ENCODE results near the gene HES4. TPM values are rescaled to one million over a fixed set of nuclear protein-coding genes. Genes with fewer than 3 reads are reported as not detected.

Gene HES4
- total and polyA plus RNA-seq, 7 donors, result 1.2 to 65.1 (median 25.0) TPM

GRCh38 chr1:960363-961131, 39.4 kb downstream of the HES4 start, which contains the start of gene KLHL17:
TSS of gene KLHL17 (plus strand) at chr1:960584. CDS start at chr1:960694, 110 bp downstream.
- Histone ChIP-seq H3K9me3 (no peaks in the 10 kb centered on the region), H3K27ac (peak within 1 kb of the TSS in 2 of 4 donors; percentile 53 to 64), H3K4me1 (peaks cover 0 to 48% (median 38%) of the 10 kb centered on the region in 4 donors), H3K4me3 (peak within 1 kb of the TSS; percentile 54 to 100 (median 86)), H3K27me3 (no peaks in the 10 kb centered on the region), H3K36me3 (peaks cover 10 to 29% (median 14%) of the 10 kb centered on the region in 4 donors)
- intact Hi-C loops (cut with DNase I), result no loop called here
- TF ChIP-seq CTCF (IDR thresholded peaks at IDR 0.05), result no peak
- TF ChIP-seq POLR2AphosphoS5 (IDR thresholded peaks at IDR 0.05), result no peak
- TF ChIP-seq POLR2A (IDR thresholded peaks at IDR 0.05), result no peak
- TF ChIP-seq EP300 (IDR thresholded peaks at IDR 0.05), result no peak
- 1% methylated on average over 109 of the region's 109 CpGs for WGBS, 2 donors
- no peak for DNase-seq

- H3K36me3 ChIP-seq, result peaks cover 15 to 36% (median 17%) of the 10 kb centered on the region in 4 donors
- no peak for DNase-seq
- peaks cover 0 to 48% (median 38%) of the 10 kb centered on the region in 4 donors for H3K4me1 ChIP-seq
- peak overlapping the region in 2 of 4 donors; percentile 53 to 64 for H3K27ac ChIP-seq
- H3K9me3 ChIP-seq, result no peaks in the 10 kb centered on the region
- TF ChIP-seq POLR2A (IDR thresholded peaks at IDR 0.05) (no peak), POLR2AphosphoS5 (IDR thresholded peaks at IDR 0.05) (no peak), CTCF (IDR thresholded peaks at IDR 0.05) (no peak), EP300 (IDR thresholded peaks at IDR 0.05) (no peak)
- 28 to 36% methylated on average over 57 of the region's 57 CpGs for WGBS, 2 donors
- peak overlapping the region; percentile 54 to 100 (median 86) for H3K4me3 ChIP-seq
- intact Hi-C loops (cut with DNase I), result loop anchor here (1.0 to 5.0 kb wide), 2 partner anchors 41 to 53 kb away; no protein-coding TSS in a partner anchor
- no peaks in the 10 kb centered on the region for H3K27me3 ChIP-seq
Measured at GRCh38 chr1:959731-960362, 40.0 kb downstream of the HES4 start.

GRCh38 chr1:958823-959730, 40.8 kb downstream of the HES4 start, which contains the start of gene NOC2L:
TSS of gene NOC2L (minus strand) at chr1:959256. CDS start at chr1:959240, 16 bp downstream.
- TF ChIP-seq POLR2A (IDR thresholded peaks at IDR 0.05) (peak in 1 of 2 donors; percentile 51), POLR2AphosphoS5 (IDR thresholded peaks at IDR 0.05) (peak; percentile 59 to 75 (median 67)), EP300 (IDR thresholded peaks at IDR 0.05) (no peak)
- peaks cover 22 to 44% (median 24%) of the 10 kb centered on the region in 4 donors for H3K36me3 ChIP-seq
- intact Hi-C loops (cut with DNase I), result loop anchor here (1.0 to 5.0 kb wide), 2 partner anchors 42 to 52 kb away; no protein-coding TSS in a partner anchor
- peak within 1 kb of the TSS; percentile 38 to 69 (median 66) for H3K27ac ChIP-seq
- peaks cover 0 to 48% (median 38%) of the 10 kb centered on the region in 4 donors for H3K4me1 ChIP-seq
- no peaks in the 10 kb centered on the region for H3K9me3 ChIP-seq
- peak; percentile 95 for DNase-seq
- H3K27me3 ChIP-seq, result no peaks in the 10 kb centered on the region
- H3K4me3 ChIP-seq, result peak within 1 kb of the TSS; percentile 70 to 100 (median 86)
- 7 to 10% methylated on average over 101 of the region's 101 CpGs for WGBS, 2 donors

- no peaks in the 10 kb centered on the region for H3K27me3 ChIP-seq
- no peak for TF ChIP-seq EP300 (IDR thresholded peaks at IDR 0.05)
- no peak for TF ChIP-seq POLR2A (IDR thresholded peaks at IDR 0.05)
- no peak for TF ChIP-seq POLR2AphosphoS5 (IDR thresholded peaks at IDR 0.05)
- TF ChIP-seq CTCF (IDR thresholded peaks at IDR 0.05), result no peak
- H3K4me3 ChIP-seq, result no peak overlapping the region
- no peak for DNase-seq
- H3K36me3 ChIP-seq, result peaks cover 46 to 54% (median 47%) of the 10 kb centered on the region in 4 donors
- no peak overlapping the region for H3K27ac ChIP-seq
- intact Hi-C loops (cut with DNase I), result loop anchor here (5.0 kb wide), 1 partner anchor 49 kb away; no protein-coding TSS in a partner anchor
- 93 to 95% methylated on average over 11 of the region's 11 CpGs for WGBS, 2 donors
- H3K4me1 ChIP-seq, result peaks cover 0 to 45% (median 36%) of the 10 kb centered on the region in 4 donors
- no peaks in the 10 kb centered on the region for H3K9me3 ChIP-seq
Measured at GRCh38 chr1:956636-957035, 43.3 kb downstream of the HES4 start.
